GM12878 (cell line): ENCODE data around the gene PLSCR4. TPM values are rescaled to one million over a fixed set of nuclear protein-coding genes. Genes with fewer than 3 reads are reported as not detected.

Experiments
- ATAC-seq: fragments of 200-7000 bp; cut with Tn5 transposase; 3 replicates; pipeline ENCODE4 v1.9.1; 2020; ENCODE audit warnings: mild to moderate bottlenecking, moderate library complexity
- BruUV-seq: library from RNA; stranded (reverse); fragments of 400-500 nt; replicated peaks from 2 replicates; lab custom pipeline; 2021; lab: Mats Ljungman, UMichigan
- CTCF ChIA-PET: fragments of 300-600 bp; sonication (Branson Sonifier 250); formaldehyde crosslinking; extraction: SDS; loops from one replicate; lab custom pipeline; 2021; ENCODE audit warnings: inconsistent platforms; lab: Yijun Ruan, JAX
- POLR2A ChIA-PET: fragments of 350-600 bp; formaldehyde crosslinking; extraction: SDS; loops from one replicate; lab custom pipeline; 2021; ENCODE audit warnings: inconsistent platforms; lab: Charles Lee
- RAD21 ChIA-PET: fragments of 300-600 bp; sonication (Branson Sonifier 250); formaldehyde crosslinking; loops from one replicate; lab custom pipeline; 2023; ENCODE audit warnings: antibody characterized with exemption; ENCODE audit not compliant: unreplicated experiment; lab: Charles Lee
- SMC1A ChIA-PET: fragments of 300-600 bp; sonication (Branson Sonifier 250); formaldehyde crosslinking; loops from one replicate; lab custom pipeline; 2023; ENCODE audit not compliant: unreplicated experiment, uncharacterized antibody; lab: Charles Lee
- DNase-seq: peaks from one replicate; pipeline ENCODE4 v3.0.0-alpha.2; 2011; ENCODE audit warnings: low read depth, low spot score
- FAIRE-seq: peaks from 3 replicates; lab custom pipeline; 2011; peaks lifted over from hg19 to GRCh38; lab: Jason Lieb, UNC
- H2AFZ ChIP-seq: 2 replicates; pipeline ENCODE4 v1.6.0; 2011; ENCODE audit warnings: low read depth, low read length, control low read depth; ENCODE audit not compliant: control insufficient read depth
- H3K27ac ChIP-seq: 2 replicates; pipeline ENCODE4 v1.5.1; 2011; ENCODE audit warnings: control low read depth; ENCODE audit not compliant: control insufficient read depth, insufficient read depth
- H3K27me3 ChIP-seq, 2 experiments: replicated peaks in 1 of 2; 2 replicates each; pipeline versions ENCODE4 v1.6.0 to v1.6.1; 2011; ENCODE audit warnings: low read length in 1 of 2; ENCODE audit not compliant: control insufficient read depth in 2 of 2, insufficient read depth in 2 of 2
- H3K36me3 ChIP-seq, 2 experiments: 2 replicates each; pipeline ENCODE4 v1.5.1; 2011; ENCODE audit warnings: low read length in 1 of 2; ENCODE audit not compliant: control insufficient read depth in 2 of 2, insufficient read depth in 2 of 2
- H3K4me1 ChIP-seq: 2 replicates; pipeline ENCODE4 v1.6.1; 2011; ENCODE audit warnings: mild to moderate bottlenecking, low read length, moderate library complexity, mixed read lengths; ENCODE audit not compliant: control insufficient read depth, insufficient read depth
- H3K4me2 ChIP-seq: 2 replicates; pipeline ENCODE4 v1.6.0; 2011; ENCODE audit warnings: control low read depth; ENCODE audit not compliant: control insufficient read depth, insufficient read depth
- H3K4me3 ChIP-seq: fragments of 200-600 bp; sonication (generic); 2 replicates; pipeline ENCODE4 v1.5.1; 2016
- H3K79me2 ChIP-seq: 2 replicates; pipeline ENCODE4 v1.6.0; 2011; ENCODE audit warnings: low read length; ENCODE audit not compliant: control insufficient read depth, insufficient read depth
- H3K9ac ChIP-seq: 2 replicates; pipeline ENCODE4 v1.8.0; 2011; ENCODE audit warnings: low read length, control low read depth, mixed read lengths; ENCODE audit not compliant: control insufficient read depth, insufficient read depth
- H3K9me3 ChIP-seq: replicated peaks from 3 replicates; pipeline ENCODE4 v1.5.1; 2011; ENCODE audit warnings: mild to moderate bottlenecking, low read length; ENCODE audit not compliant: control insufficient read depth, insufficient read depth
- H4K20me1 ChIP-seq: 2 replicates; pipeline ENCODE4 v1.6.0; 2011; ENCODE audit not compliant: control insufficient read depth, insufficient read depth
- ATF2 ChIP-seq: IDR thresholded peaks from 2 replicates; pipeline ENCODE4 v1.6.1; 2012; ENCODE audit warnings: low read length, inconsistent platforms
- ATF3 ChIP-seq: IDR thresholded peaks from 2 replicates; pipeline ENCODE4 v1.6.1; 2011; ENCODE audit warnings: low read depth, mild to moderate bottlenecking, low read length, moderate library complexity, borderline replicate concordance; ENCODE audit errors: extremely low read depth
- EZH2 ChIP-seq: IDR thresholded peaks from 2 replicates; pipeline ENCODE4 v1.6.1; 2012; ENCODE audit warnings: low read depth, mild to moderate bottlenecking, control low read depth, inconsistent platforms, low read length, borderline replicate concordance; ENCODE audit not compliant: control insufficient read depth
- MAX ChIP-seq: IDR thresholded peaks from 2 replicates; pipeline ENCODE4 v1.6.1; 2012; ENCODE audit warnings: low read depth, low read length, improper control_type of control experiment
- SIX5 ChIP-seq: IDR thresholded peaks from 2 replicates; pipeline ENCODE4 v1.6.1; 2011; ENCODE audit warnings: mild to moderate bottlenecking, low read depth, low read length, moderate library complexity; ENCODE audit not compliant: severe bottlenecking
- SRF ChIP-seq, 2 experiments: IDR thresholded peaks; 2 replicates each; pipeline ENCODE4 v1.6.1; 2011; ENCODE audit warnings: low read depth in 2 of 2, low read length in 2 of 2, mild to moderate bottlenecking in 1 of 2, moderate library complexity in 1 of 2
- YBX1 ChIP-seq: fragments of 450-650 bp; IDR thresholded peaks from 2 replicates; pipeline ENCODE4 v1.6.1; 2016; ENCODE audit warnings: antibody characterized with exemption
- WGBS: methylation state at CpG from one replicate; pipeline ENCODE4 v1.1.6; 2016; ENCODE audit warnings: low lambda C conversion rate; ENCODE audit not compliant: insufficient replicate concordance, insufficient coverage; ENCODE audit errors: missing lambda C conversion rate; 5-methylcytosine and 5-hydroxymethylcytosine counted together
- in situ Hi-C: fragments of 300-500 bp; cut with MboI; formaldehyde crosslinking; loops from 9 replicates; pipeline ENCODE4 v1.14.3; 2018; ENCODE audit warnings: mixed read lengths
- intact Hi-C: fragments of 100-400 bp; cut with micrococcal nuclease; formaldehyde crosslinking; loops from one replicate; pipeline ENCODE4 v1.14.2; 2022; ENCODE audit not compliant: unreplicated experiment
- polyA plus RNA-seq, 11 experiments: library from polyadenylated mRNA; depleted of rRNA in 4 of 11; unstranded in 6 of 11; stranded (reverse) in 5 of 11; fragments of >200 nt; fragmentation: Nextera tagmentation in 4 of 11; fragmentation: Illumina TruSeq in 1 of 11; extraction: Ambion mirVana in 4 of 11; extraction: Trizol in 1 of 11; gene quantifications; 1 replicate in 1 of 11; 2 replicates in 10 of 11; pipeline versions ENCODE4 v1.2.1 to v1.2.3, GENCODE V29; 2011 to 2016; ENCODE audit warnings: inconsistent platforms in 2 of 11, missing spikeins in 2 of 11, low read depth in 1 of 11
- total RNA-seq, 4 experiments: library from RNA; depleted of rRNA in 3 of 4; stranded (reverse); fragments of >200 nt in 3 of 4; fragmentation: Illumina TruSeq in 1 of 4; extraction: Trizol in 1 of 4; gene quantifications; 2 replicates each; pipeline versions ENCODE4 v1.2.1 to v1.2.3, GENCODE V29; 2013 to 2021

PLSCR4 gene
- total and polyA plus RNA-seq, 10 of the 15 experiments (the other 5 are each of a cell fraction or from before 2014, with no cell fraction given), result 0.02 TPM; not detected in 9

GRCh38 chr3:146153429-146153828 lies 97.5 kb downstream of the PLSCR4 start:
- no peak for DNase-seq
- SMC1A ChIA-PET, result interaction anchor here (0.6 kb wide), 1 partner anchor 841 kb away, joined by 4 read pairs; no protein-coding TSS in a partner anchor

More at GRCh38 chr3:146153429-146153828, 97.5 kb downstream of the PLSCR4 start:
- RAD21 ChIA-PET, result no interaction called here
- H3K36me3 ChIP-seq, result no peaks in the 10 kb centered on the region
- no peaks in the 10 kb centered on the region for H3K9me3 ChIP-seq
- no peak for TF ChIP-seq SIX5
- no peak for TF ChIP-seq EZH2
- TF ChIP-seq YBX1, result no peak
- TF ChIP-seq MAX, result no peak
- no peak for TF ChIP-seq SRF (IDR thresholded peaks at IDR 0.05; ENCODE audit: low read depth in 2 of 2, low read length in 2 of 2)
- TF ChIP-seq ATF3, result no peak
- TF ChIP-seq ATF2, result no peak
- TF ChIP-seq, all 136 proteins: peak for 0
- Histone ChIP-seq H3K9ac (no peak overlapping the region), H3K4me1 (no peaks in the 10 kb centered on the region), H3K27me3 (no peaks in the 10 kb centered on the region), H3K27ac (no peak overlapping the region), H3K79me2 (no peaks in the 10 kb centered on the region), H4K20me1 (no peaks in the 10 kb centered on the region), H3K4me2 (no peak overlapping the region), H2AFZ (no peak overlapping the region), H3K4me3 (no peak overlapping the region)
- no peak for ATAC-seq
- no TSS peak for BruUV-seq
- intact Hi-C loops, result no loop called here
- FAIRE-seq, result no peak
- in situ Hi-C loops, result no loop called here
- POLR2A ChIA-PET, result no interaction called here
- WGBS, result 21% methylated on average over 4 of the region's 4 CpGs
- CTCF ChIA-PET, result no interaction called here
